Femur (tissue), 1 donor: ENCODE results near the gene EBF4.
A peak's percentile ranks its signal among the peaks of the same experiment; 100 is the strongest.
"Not testable (repeated sequence)": the region's sequence is repeated elsewhere in the genome, so short reads cannot be mapped to it uniquely, and the experiment has no call there.

Experiments used
- DNase-seq: peaks from one replicate; pipeline ENCODE4 v3.0.0-alpha.2; 2017

EBF4 gene

DNA sequence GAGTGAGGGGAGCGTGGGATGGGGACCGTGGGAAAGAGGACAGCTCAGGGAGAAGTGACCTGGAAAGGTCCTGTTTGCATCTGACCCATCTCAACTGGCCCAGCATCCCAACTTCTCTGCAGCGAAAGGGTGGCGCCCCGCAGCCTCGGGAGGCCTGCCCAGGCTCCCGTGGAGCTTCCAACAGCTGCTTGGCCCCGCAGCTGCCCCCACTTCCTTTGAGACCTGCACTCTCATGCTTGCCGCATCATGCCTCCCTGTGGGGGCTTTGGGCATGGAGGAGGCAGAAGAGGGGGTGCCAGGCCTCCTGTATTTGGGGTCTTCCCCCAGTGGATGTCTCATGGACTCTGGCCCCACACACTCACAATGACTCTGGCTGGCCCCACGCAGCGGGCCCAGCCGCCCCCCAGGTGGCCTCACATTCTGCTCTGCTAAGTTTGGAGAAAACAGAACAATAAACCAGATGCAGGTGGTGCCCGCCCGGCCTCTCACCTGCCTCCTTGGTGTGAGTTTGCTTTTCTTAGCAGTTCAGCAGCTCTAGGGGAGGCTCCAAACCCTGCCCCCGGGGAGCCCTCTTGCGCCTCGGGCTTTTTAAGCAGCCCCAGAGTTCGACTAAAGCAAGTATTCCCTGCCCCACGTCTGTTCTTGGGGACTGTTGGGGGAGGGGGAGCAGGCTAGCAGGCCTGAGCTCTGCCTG, 67.2 kb downstream of the EBF4 start:
- DNase-seq: no peak

GRCh38 chr20:2760297-2760951, 67.8 kb downstream of the EBF4 start:
- DNase-seq: no peak

GRCh38 chr20:2760952-2761305, 68.3 kb downstream of the EBF4 start:
- no peak for DNase-seq

DNA sequence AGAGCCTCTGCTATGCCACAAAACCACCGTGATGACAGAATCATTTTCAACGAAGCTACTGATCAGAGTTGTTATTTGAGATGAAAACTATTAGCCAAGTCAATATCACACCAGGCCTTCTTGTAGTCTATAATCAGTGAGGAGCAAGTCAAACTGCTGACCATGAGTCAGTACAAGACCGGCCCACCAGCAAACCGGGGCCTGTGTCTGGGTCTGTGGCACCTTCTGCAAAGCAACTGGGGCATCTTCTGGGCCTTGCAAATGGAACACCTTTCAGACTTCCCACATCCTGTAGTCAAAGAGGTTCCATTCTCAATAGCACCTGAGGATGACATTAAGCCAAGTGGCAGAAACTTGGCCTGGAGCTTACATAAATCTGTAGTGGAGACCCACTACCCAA, 69.3 kb downstream of the EBF4 start:
- DNase-seq: no peak

DNA sequence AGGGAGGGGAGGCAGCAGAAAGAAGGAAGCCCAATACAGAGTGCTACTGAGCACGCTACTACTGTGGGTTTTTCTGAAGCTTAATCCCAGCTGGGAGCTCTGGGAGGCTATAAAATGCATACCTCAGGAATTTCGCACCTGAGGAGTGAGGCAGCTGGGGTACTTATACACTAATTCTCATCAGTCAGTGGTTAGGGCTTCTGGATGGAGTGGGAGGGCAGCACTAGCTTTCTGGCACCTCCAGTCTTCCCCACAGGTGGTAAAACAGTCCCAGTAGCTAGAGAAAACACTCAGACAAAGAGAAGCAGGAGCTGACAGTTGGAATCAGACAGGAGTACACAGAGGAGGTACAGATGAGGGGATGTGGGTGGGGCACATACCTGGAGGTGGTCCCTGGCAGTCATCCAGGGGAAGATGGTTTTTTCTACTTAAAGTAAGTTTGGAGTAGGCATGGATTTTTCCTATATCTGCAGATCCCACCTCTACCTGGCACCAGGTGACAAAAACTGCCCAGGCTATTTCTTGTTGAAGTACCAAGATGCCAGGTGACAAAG, 70.1 kb downstream of the EBF4 start:
- no peak for DNase-seq

DNA sequence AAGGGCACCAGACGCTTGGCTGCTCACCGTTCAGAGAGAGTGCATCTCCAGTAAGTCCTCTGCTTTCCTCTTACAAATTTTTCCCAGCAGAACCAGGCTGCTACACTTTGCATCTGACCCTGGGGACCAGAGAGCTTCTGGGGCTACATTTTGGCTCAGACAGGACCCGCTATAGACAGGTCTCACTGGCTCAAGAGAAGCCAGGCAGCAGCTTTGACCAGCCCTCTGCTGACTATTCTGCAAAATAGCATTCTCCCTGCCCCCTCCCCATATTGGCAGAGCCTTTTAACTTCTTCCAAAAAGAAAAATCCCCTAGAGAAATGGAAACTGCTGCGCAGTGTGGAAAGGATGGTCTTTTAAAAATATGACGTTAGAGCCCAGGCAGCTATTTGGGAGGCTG, 70.6 kb downstream of the EBF4 start:
- no peak for DNase-seq

GRCh38 chr20:2767768-2768631, 75.4 kb downstream of the EBF4 start:
- peak; percentile 78 for DNase-seq

DNA sequence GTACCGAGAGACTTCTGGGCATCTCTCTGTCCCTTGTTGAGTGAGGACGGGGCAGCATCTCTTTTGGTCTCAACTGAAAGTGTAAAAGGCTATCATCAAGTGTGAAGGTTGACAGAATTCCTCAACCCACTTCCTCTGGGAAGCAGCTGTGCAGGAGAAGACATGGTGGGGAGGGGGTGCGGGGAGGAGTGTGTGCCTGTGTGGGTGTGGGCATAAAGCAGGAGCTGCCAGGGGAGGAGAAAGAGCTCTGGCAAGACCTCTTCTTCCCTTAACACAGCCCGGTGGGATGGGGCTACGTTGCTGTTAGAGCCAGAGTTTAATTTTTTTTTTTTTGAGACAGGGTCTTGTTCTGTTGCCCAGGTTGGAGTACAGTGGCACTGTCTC, 76.0 kb downstream of the EBF4 start:
- DNase-seq: no peak

GRCh38 chr20:2770091-2770490, 77.5 kb downstream of the EBF4 start:
- DNase-seq: not testable (repeated sequence)

DNA sequence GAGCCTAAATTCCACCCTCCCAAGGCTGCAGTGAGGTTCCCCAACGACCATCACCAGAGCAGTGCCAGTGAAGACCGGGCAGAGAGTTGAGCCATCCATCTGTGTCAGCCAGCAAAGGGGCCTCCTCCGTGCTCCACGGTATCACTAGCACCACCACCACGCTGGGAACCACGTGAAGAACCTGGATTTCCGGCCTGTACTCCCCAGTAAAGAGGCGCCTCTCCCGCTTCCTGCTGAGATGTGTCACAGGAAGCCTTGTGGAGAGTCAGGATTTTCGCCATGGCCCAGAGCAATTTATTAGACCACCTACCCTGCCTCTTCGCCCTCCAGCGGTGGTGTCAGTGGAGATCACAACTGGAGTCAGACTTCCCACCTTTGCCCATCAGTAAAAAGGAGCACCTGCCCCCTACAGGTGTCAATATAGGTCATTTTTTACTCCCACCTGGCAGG, 79.1 kb downstream of the EBF4 start:
- DNase-seq: no peak

- DNase-seq: no peak
Observed at GRCh38 chr20:2773812-2774211, 81.2 kb downstream of the EBF4 start.

GRCh38 chr20:2775139-2775538, 82.6 kb downstream of the EBF4 start:
- no peak for DNase-seq

GRCh38 chr20:2778602-2779321, 86.2 kb downstream of the EBF4 start:
- no peak for DNase-seq

DNA sequence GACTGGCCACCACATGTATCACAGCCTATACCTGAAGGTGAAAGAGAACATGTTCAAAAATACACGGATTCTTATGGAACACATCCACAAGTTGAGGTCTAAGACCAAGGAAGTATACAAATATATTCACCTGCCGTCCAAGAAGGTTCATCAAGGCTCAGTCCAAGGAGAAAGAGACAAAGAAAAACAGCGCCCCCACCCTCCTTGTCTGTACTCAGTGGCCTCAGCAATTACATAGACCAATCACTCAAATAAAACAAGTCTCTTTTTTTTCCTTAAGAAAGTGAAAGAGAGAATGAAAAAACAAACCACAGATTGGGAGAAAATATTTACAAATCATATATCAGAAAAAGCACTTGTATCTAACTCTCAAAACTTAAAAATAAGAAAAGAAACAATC, 88.4 kb downstream of the EBF4 start:
- DNase-seq: no peak

GRCh38 chr20:2783908-2784566, 91.5 kb downstream of the EBF4 start:
- DNase-seq: no peak

GRCh38 chr20:2793471-2793870, 100.9 kb downstream of the EBF4 start:
- DNase-seq: no peak

GRCh38 chr20:2794202-2794748, 101.7 kb downstream of the EBF4 start:
- DNase-seq: no peak

DNA sequence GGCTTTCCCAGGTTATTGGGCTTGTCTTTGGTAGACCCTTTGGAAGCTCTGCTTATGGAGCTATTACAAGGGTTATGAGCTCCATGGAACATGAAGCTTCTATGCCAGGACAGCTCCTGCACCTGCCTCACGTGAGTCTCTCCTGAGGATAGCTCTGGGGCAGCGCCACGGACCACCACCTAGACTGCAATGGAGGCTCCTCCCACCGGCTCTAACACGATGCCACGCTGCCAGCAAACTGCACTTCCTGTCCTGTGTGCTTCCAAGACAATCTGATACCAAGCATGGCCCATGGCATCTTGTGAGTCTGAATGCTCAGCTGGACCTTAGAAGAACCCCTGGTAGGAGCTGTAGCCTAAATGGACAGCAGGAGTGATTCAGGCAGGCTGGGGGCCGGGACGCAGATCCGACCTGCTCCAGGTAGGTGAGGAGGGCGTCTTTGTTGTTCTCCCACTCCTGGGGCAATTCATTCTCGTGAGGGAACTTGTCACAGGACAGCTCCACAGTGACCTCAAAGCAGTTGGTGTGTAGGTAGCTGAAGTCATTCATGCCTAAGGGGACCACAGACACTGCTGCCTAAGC, 102.4 kb downstream of the EBF4 start:
- no peak for DNase-seq

- DNase-seq: no peak
Observed at GRCh38 chr20:2795451-2795850, 102.9 kb downstream of the EBF4 start.

- DNase-seq: no peak
Observed at GRCh38 chr20:2796011-2796660, 103.6 kb downstream of the EBF4 start.
